Hepatic stellate cell (primary cell): Measurements from ENCODE around the gene GRIN3B.
"Not testable (repeated sequence)": the region's sequence is repeated elsewhere in the genome, so short reads cannot be mapped to it uniquely, and the experiment has no call there.

ENCODE experiments used
- DNase-seq: peaks from one replicate; pipeline ENCODE4 v3.0.0; 2011; ENCODE audit warnings: low spot score

Gene GRIN3B

GRCh38 chr19:1019980-1020867, 20.0 kb downstream of the GRIN3B start:
- DNase-seq, result no peak

GRCh38 chr19:1020868-1021425, 20.7 kb downstream of the GRIN3B start, which contains the start of gene TMEM259:
Gene TMEM259, minus strand, starts transcription at chr19:1021123. Its CDS starts 127 bp downstream, at chr19:1020996.
- DNase-seq, result peak; percentile 97

- not testable (repeated sequence) for DNase-seq
These were observed 23.6 kb downstream of the GRIN3B start for GRCh38 chr19:1023883-1024188.

GRCh38 chr19:1025080-1025479, 24.9 kb downstream of the GRIN3B start:
- DNase-seq, result not testable (repeated sequence)

GRCh38 chr19:1025960-1026782, 26.0 kb downstream of the GRIN3B start, which contains the start of gene CNN2:
Gene CNN2, plus strand, starts transcription at chr19:1026608. Its CDS starts 54 bp downstream, at chr19:1026662.
- peak; percentile 93 for DNase-seq

GRCh38 chr19:1026783-1027649, 26.8 kb downstream of the GRIN3B start:
- DNase-seq, result no peak

- DNase-seq, result no peak
These were observed 27.4 kb downstream of the GRIN3B start for GRCh38 chr19:1027650-1028061.

- DNase-seq, result peak; percentile 98
These were observed 28.1 kb downstream of the GRIN3B start for GRCh38 chr19:1028062-1028926.

- DNase-seq, result no peak
These were observed 32.1 kb downstream of the GRIN3B start for GRCh38 chr19:1032264-1032867.

GRCh38 chr19:1035998-1036621, 35.9 kb downstream of the GRIN3B start:
- no peak for DNase-seq

- no peak for DNase-seq
These were observed 37.4 kb downstream of the GRIN3B start for GRCh38 chr19:1037621-1038064.

GRCh38 chr19:1038978-1039645, 38.9 kb downstream of the GRIN3B start:
- DNase-seq, result no peak

GRCh38 chr19:1039646-1040475, 39.6 kb downstream of the GRIN3B start, which contains the start of gene ABCA7:
Gene ABCA7, plus strand, starts transcription at chr19:1040107. Its CDS starts 1,255 bp downstream, at chr19:1041362.
- DNase-seq, result peak; percentile 98

GRCh38 chr19:1040476-1041271, 40.5 kb downstream of the GRIN3B start:
- DNase-seq, result peak; percentile 100

GRCh38 chr19:1041272-1041834, 41.1 kb downstream of the GRIN3B start:
- DNase-seq, result no peak

GRCh38 chr19:1041835-1042685, 41.8 kb downstream of the GRIN3B start:
- peak; percentile 85 for DNase-seq
